HG03575 (cell line): ENCODE data around the gene ANKRD33B.
"Not testable (repeated sequence)": the region's sequence is repeated elsewhere in the genome, so short reads cannot be mapped to it uniquely, and the experiment has no call there.

Experiments
- ATAC-seq: cut with Tn5 transposase; IDR thresholded peaks from one replicate; pipeline ENCODE4 v1.9.1; 2021; ENCODE audit not compliant: unreplicated experiment, insufficient number of reproducible peaks, low FRiP score; ENCODE audit errors: extremely low read depth

The ANKRD33B gene

DNA sequence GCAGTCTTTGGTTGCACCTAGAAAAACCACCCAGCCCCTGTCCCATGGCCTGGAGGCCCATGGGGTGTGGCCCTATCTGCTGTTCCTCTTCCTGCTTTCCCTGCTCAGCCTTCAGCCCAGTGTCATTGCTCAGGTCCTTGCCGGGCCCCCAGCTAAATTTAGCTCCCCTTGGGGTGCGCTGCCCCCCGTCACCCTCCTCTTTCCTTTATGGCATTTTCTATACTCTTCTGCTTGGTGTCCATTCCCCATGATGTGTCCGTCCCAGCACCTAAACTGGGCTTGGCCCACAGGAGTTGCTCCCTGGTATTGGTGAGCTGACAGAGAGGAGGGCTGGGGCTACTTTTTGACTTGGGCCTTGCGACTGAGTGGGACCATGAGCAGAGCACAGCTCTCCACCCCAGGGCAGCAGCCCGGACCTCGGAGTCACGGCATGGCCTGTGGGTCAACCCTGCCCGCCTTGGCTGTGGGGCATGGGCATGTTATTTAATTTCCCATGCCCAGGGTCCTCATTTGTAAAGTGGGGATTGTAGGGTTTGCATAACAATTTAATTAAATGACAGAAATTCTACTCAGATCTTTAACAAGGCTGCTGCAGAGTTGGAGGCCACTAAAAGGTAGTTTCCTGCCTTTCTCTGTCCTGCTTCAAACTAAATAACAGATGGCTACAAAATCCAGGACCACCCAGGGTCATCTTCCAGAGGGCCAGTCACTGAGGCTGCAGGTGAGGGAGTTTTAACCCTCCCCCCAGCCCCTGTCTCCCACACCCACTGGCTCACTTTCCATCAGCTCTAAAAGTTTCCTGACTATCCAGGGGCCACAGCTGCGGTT, 99.0 kb downstream of the ANKRD33B start:
- ATAC-seq = no peak

DNA sequence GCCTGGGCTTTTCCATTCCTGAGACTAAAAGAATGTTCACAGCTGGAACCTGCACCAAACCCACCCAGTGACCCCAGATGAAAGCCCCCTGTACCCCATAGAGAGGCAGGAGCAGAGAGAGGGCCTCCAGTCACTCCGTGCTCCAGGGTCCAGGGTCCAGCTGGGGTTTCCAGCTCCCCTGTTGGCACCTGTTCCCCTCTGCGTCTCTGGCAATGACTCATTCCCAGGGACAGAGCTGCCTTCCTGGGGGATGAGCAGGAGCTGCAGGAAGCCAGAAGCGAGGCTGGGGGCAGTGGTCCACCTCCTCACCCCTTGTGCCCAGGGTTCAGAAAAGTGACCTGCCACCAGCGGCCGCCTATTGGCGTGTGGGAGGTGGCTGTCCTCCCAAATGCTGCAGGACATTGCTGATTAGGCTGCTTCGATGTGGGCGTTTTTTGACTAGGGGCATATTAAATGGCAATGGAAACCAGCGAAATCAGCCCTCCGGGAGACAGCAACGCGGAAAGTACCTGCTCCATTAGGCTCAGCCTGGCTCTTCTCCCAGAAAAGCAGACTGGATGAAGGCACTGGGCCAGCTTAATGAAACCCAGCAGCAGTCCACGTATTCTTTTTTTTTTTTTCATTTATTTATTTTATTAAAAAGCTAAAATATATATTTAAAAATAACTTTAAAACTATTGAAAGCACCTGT, 99.8 kb downstream of the ANKRD33B start:
- ATAC-seq = no peak

DNA sequence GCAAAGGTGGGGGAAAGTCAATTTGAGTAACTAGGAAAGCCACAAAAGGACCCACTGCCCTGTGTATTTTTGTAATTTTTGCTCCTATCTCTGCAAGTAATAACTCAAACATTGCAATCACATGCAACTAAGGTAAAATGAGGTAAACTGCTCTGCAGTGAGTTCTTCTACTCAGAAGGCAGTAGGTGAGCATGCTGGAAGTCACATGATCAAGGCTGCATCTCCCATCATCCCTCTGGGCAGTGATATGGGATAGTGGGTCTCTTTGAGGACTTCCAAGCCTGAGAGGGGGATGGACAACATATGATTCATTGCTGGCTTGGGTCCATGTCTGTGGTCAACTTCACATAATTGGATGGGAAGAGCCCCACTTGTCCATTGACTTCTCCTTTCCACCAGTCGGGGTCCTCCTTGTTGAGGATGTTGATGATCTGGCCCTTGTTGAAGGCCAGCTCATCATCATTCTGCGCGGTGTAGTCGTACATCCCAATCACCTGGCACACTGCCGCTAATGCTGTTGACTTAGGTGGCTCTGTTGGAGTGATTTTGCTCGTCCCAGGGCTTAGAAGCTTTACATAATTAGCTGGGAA, 100.4 kb downstream of the ANKRD33B start:
- ATAC-seq = not testable (repeated sequence)

DNA sequence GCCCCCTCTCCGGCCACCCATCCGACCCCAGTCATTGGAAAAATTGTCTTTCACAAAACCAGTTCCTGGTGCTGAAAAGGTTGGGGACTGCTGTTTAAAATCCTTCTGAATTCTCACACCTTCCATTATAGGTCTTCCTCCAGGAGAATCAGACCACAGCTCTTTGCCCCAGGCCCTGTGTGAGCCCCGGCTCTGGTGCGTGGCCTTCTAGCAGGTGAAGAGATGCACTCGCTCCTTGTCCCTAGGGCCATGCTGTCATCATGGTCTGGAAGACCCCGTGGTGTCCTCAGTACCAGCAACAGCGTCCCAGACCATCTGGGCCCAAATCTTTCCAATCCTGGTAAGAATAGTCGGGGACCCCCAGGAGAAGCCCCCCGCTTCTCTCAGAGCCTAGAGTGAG, 101.9 kb downstream of the ANKRD33B start:
- no peak for ATAC-seq

DNA sequence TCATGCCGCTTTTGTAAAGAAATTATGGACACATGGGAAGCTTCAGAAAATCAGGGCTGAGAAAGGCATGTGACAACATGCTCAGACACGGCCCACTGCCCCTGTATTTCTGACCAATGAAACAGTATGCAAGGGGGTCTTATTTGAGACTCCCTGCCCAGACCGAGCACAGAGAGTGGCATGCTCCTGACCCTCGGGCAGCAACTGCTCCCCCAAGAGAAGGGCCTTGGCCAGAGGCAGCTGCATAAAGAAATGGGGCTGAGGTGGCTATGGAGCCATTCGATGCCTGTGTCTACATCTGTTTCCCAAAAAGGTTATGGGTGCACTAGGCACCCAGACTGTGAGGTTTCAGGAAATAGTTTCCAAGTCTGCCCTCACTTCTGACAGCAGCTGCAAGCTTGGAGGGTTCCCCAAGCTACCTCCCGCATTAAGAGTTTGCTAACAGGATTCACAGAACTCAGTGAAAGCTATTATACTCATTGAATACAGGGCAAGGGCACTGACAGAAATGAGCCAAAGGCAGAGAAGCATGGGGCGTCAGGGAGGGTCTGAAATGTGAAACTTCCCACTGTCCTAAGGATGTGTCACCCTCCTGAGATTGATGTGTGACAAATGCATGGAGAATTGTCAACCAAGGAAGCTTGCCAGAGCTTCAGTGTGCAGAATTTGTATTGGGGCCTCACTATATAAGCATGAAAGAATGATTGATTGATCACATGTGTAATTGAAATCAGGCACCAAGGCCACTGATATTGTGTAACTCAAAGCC, 102.8 kb downstream of the ANKRD33B start:
- ATAC-seq = no peak

DNA sequence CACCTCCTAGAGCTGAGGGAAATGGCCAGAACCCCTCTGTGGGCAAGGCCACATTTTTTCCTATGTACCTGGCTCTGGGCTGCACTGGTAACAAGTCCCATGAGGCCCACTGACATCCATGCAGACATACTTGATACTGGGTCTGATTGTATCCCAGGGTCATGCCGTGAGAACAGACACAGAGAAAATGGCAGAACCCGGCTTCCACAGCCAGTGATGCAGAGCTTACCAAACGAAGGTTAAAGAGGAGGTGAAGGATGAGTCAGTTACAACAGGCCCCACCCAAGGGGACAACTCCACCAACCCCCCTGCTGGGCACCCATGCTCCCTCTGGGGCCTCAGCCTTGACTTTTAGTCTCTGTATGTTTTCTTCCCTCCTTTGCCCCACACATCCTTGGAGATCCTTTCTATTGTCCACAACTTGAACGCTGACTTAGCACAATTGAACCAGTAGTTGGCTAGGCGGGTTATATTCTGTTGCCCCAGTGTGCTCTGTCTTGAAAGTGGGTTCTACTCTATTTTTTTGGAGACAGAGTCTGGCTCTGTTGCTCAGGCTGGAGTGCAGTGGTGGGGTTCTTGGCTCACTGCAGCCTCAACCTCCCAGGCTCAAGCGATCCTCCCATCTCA, 103.7 kb downstream of the ANKRD33B start:
- no peak for ATAC-seq

DNA sequence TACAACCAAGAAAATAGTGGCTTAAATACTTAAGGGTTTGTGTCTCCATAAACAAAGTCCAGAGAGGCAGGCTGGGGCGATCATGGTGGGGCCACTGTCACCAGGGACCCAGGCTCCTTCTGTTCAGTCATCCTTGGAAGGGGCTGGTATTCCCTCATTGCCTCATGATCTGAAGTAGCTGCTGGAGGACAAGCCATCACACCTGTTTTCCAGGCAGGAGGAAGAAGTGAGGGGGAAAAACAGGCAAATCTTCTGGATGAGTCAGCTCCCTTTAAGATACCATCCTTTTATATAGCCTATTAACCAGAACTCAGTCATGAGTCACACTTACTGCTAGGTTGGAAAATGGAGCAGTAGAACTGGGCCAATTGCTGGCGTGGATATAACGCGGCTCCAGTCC, 104.8 kb downstream of the ANKRD33B start:
- no peak for ATAC-seq

DNA sequence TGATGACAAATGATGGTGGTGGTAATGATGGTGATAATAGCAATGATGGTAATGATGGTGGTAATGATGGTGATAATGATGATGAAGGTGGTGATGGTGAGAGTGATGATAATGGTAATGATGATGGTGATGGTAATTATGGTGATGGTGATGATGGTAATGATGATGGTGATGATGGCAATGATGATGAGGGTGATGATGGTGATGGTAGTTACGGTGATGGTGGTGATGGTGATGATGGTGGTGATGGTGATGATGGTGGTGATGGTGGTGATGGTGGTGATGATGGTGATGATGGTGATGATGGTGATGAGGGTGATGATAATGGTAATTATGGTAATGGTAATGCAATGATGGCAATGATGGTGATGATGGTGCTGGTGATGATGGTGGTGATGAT, 106.1 kb downstream of the ANKRD33B start:
- no peak for ATAC-seq

DNA sequence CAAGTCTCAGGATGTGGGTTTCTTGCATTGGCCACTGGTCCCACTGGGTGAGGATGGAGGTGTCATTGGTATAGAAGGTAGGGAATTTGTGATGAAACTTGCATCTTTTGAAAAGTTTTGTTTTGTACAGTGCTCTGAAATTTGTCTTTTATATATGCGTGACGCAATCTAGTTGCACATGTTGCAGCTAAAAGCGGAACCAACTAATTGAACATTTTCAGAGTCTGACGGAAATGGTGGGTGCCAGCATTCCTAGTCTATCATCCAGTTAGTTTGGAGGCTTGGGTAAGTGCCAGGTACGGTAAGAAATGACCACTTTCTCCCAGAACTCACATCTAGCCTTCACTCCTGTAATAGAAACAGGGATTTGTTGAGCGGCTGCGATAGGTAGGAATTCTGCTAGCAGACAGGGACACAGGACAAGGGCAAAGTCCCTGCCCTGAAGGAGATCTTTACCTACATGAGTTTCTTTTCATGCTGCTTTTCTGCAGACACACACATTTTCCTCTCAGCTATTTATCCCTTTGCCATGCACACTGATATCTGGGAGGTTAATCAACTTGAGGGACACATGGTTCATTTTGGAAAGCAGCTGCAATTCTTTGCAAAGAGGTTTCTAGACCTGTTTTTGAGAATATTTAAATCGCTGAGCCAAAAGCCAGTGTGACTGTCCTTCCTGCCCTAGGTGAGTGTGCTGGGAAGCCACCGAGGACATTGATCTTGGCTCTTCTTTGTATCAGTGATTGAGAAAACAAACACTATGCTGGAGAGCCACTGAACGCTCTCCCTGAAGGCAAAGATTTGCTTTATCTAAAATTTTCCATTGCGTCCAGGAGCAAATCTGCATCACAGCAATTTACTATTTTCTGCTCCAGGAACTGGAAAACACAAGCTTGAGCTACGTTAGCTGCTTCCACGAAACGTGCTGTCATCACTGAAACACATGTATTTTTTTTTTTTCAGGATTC, 107.5 kb downstream of the ANKRD33B start:
- ATAC-seq = no peak

DNA sequence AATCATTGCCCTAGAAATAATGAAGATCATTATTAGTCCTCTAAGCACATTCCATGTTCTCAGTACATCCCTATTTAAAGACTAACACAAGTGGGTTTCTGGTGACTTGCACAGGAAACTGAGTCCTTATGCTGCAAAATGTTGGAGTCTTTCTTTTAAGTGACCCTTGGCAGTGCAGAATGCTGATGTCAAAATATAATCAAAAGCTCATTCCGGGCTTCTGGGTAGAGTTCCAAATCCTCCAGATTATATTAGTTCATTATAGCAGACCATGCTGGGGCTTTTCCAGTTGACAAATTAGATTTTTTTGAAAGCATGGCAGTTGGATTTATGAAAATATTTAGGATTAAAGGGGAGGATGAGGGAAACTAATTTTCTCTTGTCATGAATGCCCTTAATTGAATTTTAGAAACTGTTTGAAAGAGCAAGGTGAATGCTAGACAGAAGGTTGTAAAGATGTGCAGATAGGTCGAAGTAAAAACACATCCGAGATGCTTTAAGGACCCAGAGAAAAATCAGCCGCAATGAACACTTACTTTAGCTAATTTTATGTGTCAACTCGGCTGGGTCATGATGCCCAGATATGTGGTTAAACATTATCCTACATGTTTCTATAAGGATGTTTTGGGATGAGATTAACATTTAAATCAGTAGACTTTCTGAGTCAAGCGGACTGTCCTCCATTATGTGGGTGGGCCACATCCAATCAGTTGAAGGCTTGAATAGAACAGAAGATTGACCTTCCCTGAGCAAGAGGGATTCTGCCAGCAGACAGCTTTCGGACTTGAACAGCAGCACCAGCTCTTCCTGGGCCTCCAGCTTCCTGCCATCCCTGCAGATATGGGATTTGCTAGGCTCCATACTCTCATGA, 108.5 kb downstream of the ANKRD33B start:
- ATAC-seq = no peak

DNA sequence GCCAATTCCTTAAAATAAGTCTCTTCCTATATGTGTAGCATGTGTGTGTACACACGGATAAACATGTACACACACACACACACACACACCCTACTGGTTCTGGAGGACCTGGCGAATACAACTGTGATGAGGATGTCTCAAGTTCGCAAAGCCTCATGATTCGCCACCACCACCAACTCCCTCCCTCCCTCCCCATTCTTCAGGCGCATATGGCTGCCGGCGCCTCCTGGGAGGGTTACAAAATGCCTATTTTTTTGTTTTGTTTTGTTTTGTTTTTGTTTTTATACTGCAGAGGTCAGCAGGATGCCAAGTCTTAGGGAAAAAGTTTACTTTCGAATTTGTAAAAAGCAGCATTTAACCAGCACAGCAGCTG, 109.1 kb downstream of the ANKRD33B start:
- no peak for ATAC-seq

DNA sequence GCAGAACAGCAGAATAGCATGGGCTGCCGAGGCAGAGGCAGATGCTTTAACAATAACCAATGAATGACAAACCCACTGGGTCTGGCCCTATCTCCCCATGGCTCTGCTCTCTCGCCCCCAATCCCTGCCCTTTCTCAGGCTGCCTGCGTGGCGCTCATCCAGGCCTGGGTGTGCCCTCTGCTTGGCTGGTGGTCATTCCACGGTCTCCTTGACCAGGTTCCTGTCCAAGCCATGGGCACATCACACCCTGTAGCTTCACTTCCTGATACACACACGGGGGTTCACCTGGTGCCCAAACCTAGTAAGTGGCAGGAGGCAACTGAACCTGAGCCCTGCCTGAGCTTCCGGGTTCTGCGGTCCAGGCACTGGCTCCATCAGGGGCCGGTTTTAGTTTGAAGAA, 109.5 kb downstream of the ANKRD33B start:
- ATAC-seq = no peak

DNA sequence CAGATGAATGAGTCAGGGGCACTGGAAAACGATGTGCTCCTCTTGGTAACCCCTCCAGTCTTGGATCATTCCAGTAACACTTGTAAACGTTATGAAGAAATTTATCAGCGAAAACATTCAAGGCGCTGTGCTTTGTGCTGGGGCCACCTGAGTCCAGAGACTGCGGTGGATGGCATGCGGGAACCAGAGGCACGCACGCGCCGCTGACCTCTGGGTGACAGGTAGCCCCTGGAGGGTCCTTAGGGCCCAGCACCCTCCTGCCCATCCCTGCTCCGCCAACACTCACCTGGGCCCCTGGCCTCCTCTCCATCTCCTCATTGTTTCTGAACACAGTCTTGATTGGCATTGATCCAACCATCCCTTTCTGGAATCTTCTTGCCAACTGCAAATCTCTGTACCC, 110.2 kb downstream of the ANKRD33B start:
- no peak for ATAC-seq

DNA sequence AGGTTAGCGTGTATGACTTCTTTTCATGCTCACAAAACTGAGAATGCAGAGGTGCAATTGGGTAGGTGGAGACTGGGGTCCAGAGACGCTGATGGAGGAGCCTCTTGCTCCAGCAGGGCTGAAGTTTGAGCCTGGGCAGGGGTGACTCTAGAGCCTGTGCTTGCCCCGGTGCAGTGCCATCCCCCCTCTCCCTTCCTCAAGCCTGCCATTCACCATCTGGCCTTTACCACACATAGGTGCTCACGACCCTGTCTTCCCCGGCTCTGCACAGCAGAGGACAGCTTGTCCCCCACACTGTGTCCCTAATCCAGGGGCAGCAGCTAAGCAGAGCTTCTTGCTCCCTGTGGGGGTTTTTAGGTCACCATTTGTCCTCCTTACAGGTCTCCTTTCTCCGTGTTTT, 110.7 kb downstream of the ANKRD33B start:
- no peak for ATAC-seq

DNA sequence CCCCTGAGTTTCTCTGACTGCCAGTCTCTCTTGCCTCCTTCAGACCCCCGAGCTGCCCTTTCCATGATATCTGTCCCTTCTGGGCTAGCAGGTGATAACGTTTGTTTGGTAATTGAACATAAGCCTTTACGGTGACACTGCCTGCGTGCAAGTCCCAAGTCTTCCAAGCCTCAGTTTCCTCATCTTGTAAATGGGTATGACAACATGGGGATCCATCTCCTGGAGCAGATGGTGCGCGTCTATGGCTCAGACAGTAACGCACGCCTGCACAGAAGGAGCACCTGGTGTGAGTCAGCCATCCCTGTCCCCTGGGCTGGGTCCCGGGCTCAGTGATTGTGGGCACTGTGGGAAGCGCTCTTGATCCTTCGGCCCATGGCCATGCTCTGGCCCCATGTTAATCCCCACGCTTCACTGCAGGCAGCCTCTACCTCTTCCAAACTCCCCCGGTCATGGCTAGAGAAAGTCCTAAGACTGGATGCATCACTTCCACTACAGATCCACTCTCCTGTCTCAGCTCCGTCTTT, 111.4 kb downstream of the ANKRD33B start:
- ATAC-seq = no peak

DNA sequence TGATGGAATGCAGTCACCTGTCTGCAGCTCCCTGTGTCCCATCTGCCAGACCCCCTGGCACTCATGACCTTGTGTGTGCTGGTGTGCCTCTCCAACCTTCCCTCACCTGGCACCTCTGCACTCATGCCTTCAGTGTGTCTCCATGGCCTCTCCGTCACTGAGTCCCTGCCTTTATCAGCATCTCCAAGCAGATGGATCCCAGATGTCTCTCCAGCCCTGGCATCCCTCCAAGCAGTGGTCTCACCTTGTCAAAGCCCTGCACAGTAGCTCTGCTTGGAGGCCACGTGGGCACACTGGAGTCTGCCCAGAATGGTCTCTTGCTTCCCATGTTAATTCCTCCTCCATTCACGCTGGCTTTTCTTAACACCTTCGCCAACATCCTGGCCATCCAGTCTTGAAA, 112.4 kb downstream of the ANKRD33B start:
- ATAC-seq = no peak

DNA sequence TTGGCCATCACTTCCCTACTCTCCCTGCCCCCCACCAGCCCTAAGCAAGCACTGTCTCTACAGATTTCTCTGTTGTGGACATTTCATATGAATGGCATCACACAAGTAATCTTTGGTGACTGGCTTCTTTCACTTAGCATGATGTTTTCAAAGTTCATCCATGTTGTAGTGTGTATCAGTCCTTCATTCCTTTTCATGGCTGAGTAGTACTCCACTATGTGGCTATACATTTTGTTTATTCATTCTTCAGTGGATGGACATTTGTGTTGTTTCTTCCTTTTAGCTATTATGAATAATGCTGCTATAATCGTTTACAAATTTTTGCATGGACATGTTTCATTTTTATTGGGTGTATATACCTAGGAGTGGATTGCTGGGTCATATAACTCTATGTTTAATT, 113.1 kb downstream of the ANKRD33B start:
- ATAC-seq = no peak
